ENCODE data around the gene PC. TPM values are rescaled to one million over a fixed set of nuclear protein-coding genes. Genes with fewer than 3 reads are reported as not detected.

PC gene, protein sequence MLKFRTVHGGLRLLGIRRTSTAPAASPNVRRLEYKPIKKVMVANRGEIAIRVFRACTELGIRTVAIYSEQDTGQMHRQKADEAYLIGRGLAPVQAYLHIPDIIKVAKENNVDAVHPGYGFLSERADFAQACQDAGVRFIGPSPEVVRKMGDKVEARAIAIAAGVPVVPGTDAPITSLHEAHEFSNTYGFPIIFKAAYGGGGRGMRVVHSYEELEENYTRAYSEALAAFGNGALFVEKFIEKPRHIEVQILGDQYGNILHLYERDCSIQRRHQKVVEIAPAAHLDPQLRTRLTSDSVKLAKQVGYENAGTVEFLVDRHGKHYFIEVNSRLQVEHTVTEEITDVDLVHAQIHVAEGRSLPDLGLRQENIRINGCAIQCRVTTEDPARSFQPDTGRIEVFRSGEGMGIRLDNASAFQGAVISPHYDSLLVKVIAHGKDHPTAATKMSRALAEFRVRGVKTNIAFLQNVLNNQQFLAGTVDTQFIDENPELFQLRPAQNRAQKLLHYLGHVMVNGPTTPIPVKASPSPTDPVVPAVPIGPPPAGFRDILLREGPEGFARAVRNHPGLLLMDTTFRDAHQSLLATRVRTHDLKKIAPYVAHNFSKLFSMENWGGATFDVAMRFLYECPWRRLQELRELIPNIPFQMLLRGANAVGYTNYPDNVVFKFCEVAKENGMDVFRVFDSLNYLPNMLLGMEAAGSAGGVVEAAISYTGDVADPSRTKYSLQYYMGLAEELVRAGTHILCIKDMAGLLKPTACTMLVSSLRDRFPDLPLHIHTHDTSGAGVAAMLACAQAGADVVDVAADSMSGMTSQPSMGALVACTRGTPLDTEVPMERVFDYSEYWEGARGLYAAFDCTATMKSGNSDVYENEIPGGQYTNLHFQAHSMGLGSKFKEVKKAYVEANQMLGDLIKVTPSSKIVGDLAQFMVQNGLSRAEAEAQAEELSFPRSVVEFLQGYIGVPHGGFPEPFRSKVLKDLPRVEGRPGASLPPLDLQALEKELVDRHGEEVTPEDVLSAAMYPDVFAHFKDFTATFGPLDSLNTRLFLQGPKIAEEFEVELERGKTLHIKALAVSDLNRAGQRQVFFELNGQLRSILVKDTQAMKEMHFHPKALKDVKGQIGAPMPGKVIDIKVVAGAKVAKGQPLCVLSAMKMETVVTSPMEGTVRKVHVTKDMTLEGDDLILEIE
- total RNA-seq = 20.8 and 32.9 TPM in 2 replicates

DNA sequence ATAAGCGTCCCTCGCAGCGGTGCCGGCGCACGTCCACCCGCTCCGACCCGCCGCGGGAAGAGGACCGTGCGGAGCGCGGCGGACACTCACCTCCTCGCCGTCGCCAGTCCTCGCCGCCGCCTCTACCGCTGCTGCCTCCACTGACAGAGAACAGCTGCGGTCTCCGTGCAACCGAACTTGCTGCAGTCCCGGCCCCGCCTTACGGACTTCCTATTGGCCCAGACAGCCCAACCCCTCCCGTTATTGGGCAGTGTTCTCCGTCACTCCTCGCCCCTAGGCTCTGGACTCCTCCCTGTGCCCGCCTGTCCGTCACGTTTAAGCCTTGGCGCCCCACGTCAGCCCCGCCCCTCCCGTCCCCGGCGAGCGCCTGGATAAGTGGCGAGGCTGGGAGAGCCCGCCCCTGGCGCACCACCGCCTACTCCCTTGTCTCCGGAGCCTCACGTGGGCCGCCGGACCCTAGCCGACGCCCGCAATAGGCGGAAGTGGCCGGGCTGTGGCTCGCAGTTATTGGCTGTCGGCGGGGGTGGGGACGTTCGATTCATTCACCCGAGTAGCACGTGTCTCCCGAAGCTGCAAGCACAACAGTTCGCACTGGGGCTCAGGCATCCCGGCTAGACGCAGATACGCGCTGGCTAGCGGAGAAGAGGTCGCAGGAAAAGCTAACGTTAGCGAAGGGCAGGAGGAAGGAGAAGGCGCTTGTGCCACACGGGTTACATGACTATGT, at the start of gene PC:
Gene PC, minus strand, starts transcription at position 152 of the 724 bp plus-strand sequence. CDS start 86,224 bp downstream, outside the sequence.

GRCh38 chr11:66974724-66975404, 16.7 kb upstream of the PC start, which contains the start of gene C11orf86:
Gene C11orf86 (plus strand): TSS chr11:66975304. CDS start chr11:66975363, 59 bp downstream.

GRCh38 chr11:66856496-66857233, 101.5 kb downstream of the PC start, which contains the start of gene LRFN4:
Gene LRFN4 (plus strand): TSS chr11:66857064. CDS start chr11:66857745, 681 bp downstream.

DNA sequence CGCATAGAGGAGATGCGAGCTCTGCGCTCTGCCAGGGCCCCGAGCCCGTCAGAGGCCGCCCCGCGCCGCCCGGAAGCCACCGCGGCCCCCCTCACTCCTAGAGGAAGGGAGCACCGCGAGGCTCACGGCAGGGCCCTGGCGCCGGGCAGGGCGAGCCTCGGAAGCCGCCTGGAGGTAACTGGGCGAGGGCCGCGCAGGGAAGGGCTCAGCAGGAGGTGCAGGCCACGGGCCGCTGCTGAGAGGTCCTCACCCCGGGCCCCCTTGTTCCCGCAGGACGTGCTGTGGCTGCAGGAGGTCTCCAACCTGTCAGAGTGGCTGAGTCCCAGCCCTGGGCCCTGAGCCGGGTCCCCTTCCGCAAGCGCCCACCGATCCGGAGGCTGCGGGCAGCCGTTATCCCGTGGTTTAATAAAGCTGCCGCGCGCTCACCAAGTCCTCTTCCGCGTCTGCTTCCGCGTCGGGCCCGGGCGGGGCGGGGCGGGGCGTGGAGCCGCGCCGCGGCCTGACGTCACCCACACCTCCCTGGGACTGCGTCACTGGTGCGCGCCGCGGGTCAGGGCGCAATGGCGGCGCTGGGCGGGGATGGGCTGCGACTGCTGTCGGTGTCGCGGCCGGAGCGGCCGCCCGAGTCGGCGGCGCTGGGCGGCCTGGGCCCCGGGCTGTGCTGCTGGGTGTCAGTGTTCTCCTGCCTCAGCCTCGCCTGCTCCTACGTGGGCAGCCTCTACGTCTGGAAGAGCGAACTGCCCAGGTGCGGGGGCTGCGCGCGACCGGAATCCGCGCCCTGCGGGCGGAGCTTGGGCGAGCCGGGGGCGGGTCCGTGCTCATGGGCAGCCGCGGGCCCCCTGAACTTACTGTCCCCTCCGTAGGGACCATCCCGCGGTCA, 115.0 kb downstream of the PC start, which contains the start of gene RCE1:
Gene RCE1, plus strand, starts transcription at position 546 of the 880 bp plus-strand sequence. Its CDS starts 15 bp downstream, at position 561.

Other genes starting within 250 kb of the PC start
- 0.12 and 0.85 TPM in 2 replicates for gene SPTBN2, start 229.2 kb downstream of the PC start, total RNA-seq
- 17.3 and 26.0 TPM in 2 replicates for gene RCE1, start 114.9 kb downstream of the PC start, total RNA-seq
- 28.3 and 36.5 TPM in 2 replicates for gene LRFN4, start 101.3 kb downstream of the PC start, total RNA-seq
- gene C11orf86, start 16.9 kb upstream of the PC start, total RNA-seq = not detected in 2 replicates
- 1.5 TPM in 1 of 2 replicates, not detected in the other for gene SYT12, start 64.8 kb upstream of the PC start, total RNA-seq
- 23.5 and 28.9 TPM in 2 replicates for gene RHOD, start 98.5 kb upstream of the PC start, total RNA-seq
- gene KDM2A, start 160.9 kb upstream of the PC start, total RNA-seq = 24.2 and 28.0 TPM in 2 replicates

Measured in pericardium fibroblast (primary cell).